GM12865 (cell line): ENCODE results near the gene GMPS.

Experiments
- DNase-seq: peaks from one replicate; pipeline ENCODE4 v3.0.0; 2010; ENCODE audit warnings: low read depth
- H3K4me3 ChIP-seq: 2 replicates; pipeline ENCODE4 v1.5.1; 2011; ENCODE audit warnings: mild to moderate bottlenecking, low read depth, low read length, control low read depth
- CTCF ChIP-seq: IDR thresholded peaks from 2 replicates; pipeline ENCODE4 v1.5.1; 2011; ENCODE audit warnings: low read length, control low read depth, low read depth, inconsistent platforms; ENCODE audit not compliant: insufficient read depth; ENCODE audit errors: missing control alignments

Gene GMPS

GRCh38 chr3:155912579-155913190, 42.2 kb downstream of the GMPS start:
- no peak overlapping the region for H3K4me3 ChIP-seq
- DNase-seq = no peak
- TF ChIP-seq CTCF = no peak

DNA sequence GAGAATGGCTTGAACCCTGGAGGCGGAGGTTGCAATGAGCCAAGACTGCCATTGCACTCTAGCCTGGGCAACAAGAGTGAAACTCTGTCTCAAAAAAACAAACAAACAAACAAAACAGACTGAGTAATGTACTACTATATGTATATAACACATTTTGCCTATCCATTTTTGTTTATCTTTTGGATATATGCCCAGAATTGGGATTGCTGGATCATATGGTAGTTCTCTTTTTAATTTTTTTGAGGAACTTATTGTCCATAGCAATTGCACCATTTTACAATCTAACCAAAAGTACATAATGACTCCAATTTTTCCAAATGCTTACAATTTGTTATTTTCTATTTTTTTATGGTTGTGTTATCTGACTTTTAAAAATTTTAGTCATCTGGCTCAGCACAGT, 47.3 kb downstream of the GMPS start:
- DNase-seq = no peak
- no peak overlapping the region for H3K4me3 ChIP-seq
- no peak for TF ChIP-seq CTCF

DNA sequence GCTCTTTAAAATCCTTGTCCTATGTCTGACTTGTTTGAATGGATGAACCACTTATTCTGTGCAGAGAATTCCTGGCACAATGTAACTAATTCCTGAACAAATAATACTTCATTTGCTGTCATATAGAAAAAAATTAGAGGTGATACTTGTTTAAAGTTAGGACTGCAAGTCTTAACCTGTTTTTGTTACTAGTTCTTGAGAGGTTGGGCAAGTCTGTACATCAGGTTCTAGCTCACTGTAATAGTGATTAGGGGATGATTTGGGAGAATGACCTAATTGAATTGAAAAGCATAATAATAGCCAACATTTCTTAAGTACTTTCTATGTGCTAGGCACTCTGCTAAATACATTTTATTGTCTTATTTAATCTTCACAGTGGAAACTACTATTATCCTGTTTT, 49.3 kb downstream of the GMPS start:
- H3K4me3 ChIP-seq = no peak overlapping the region
- TF ChIP-seq CTCF = no peak
- no peak for DNase-seq

DNA sequence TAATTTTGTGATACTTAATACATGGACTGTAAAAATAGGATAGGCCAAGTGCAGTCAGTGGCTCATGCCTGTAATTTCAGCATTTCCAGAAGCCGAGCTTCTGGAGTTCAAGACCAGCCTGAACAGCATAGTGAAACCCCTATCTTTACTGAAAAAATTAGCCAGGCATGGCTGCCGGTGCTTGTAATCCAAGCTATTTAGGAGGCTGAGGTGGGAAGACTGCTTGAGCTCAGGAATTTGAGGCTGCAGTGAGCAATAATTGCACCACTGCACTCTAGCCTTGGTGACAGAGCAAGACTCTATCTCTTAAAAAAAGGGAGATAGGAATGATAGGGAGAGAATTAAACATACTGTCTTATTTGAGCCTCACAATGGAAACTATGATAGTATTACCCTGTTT, 51.0 kb downstream of the GMPS start:
- DNase-seq = no peak
- no peak for TF ChIP-seq CTCF
- no peak overlapping the region for H3K4me3 ChIP-seq

DNA sequence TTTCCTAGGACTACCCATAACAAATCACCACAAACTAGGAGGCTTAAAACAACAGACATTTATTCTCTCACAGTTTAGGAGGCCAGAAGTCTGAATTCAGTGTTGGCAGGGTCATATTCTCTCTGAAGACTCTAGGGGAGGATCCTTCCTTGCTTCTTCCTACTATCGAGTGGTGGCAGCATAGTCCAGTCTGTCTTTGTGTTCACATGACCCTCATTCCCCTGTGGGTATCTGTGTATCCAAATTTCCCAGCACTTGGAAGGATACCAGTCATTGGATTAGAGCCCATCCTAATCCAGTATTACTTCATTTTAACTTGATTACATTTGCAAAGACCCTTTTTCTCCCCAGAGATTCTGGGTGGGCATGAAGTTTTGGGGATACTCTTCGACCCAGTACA, 63.8 kb downstream of the GMPS start:
- H3K4me3 ChIP-seq = no peak overlapping the region
- DNase-seq = no peak
- no peak for TF ChIP-seq CTCF

DNA sequence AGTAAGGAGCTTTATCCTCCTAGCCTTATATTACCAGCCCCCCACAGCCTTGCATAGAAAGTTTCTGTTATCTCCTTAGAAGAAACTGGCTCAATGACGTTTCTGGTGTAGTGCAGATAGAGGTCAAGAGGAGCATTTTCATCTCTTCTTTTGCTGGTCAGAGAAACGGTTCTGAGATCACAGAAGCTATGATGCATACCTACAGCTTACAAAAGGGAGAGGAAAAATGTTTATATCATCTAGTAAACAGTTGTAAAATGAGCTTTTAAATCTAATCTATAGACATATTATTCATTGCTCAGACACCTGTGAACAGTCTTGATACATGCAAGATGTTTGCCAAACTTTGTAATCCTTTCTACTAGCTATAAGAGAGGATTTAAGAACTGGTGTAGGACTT, 68.0 kb downstream of the GMPS start:
- no peak for DNase-seq
- no peak for TF ChIP-seq CTCF
- no peak overlapping the region for H3K4me3 ChIP-seq

DNA sequence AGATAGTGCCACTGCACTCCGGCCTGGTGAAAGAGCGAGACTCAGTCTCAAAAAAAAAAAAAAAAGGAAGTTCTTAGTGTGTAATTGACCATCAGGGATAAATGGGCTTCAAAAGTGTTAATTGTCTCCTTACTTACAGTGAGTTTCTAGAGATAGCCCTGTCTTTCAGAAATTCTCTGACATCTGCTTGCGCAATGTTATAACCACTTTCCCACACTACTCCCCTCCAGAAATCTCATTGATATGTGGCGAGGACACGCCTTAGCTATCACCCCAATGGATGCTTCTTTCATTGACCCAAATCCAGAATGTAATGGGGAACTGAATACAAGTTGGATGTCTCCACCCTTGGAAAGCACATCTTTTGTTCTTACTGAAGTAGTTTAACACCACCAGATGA, 70.9 kb downstream of the GMPS start:
- H3K4me3 ChIP-seq = no peak overlapping the region
- TF ChIP-seq CTCF = no peak
- no peak for DNase-seq
